Common myeloid progenitor, CD34-positive (primary cell): ENCODE data around the gene ANKRD63.

ENCODE experiments used
- CTCF ChIA-PET: fragments of 350-600 bp; sonication (Branson Sonifier 250); formaldehyde crosslinking; loops from one replicate; lab custom pipeline; 2021; ENCODE audit warnings: antibody characterized with exemption; lab: Charles Lee
- POLR2A ChIA-PET: fragments of 350-600 bp; sonication (Branson Sonifier 250); formaldehyde crosslinking; loops from one replicate; lab custom pipeline; 2021; ENCODE audit warnings: antibody characterized with exemption; lab: Charles Lee
- DNase-seq, 3 donors: peaks; one replicate each; pipeline versions ENCODE4 v3.0.0 to v3.0.0-alpha.2; 2013
- H3K27ac ChIP-seq, 2 experiments: 1 replicate in 1 of 2; 2 replicates in 1 of 2; pipeline ENCODE4 v1.7.0; 2013; ENCODE audit warnings: inconsistent platforms in 2 of 2, low read length in 2 of 2, mild to moderate bottlenecking in 2 of 2, low read depth in 1 of 2, moderate library complexity in 1 of 2; ENCODE audit not compliant: severe bottlenecking in 2 of 2, insufficient read depth in 1 of 2, poor library complexity in 1 of 2
- H3K27me3 ChIP-seq, 5 experiments: replicated peaks in 2 of 5; 1 replicate in 3 of 5; 2 replicates in 2 of 5; pipeline versions ENCODE4 v1.6.1 to v1.7.0; 2013; ENCODE audit warnings: low read length in 4 of 5, mild to moderate bottlenecking in 2 of 5, moderate library complexity in 2 of 5, inconsistent platforms in 1 of 5; ENCODE audit not compliant: insufficient read depth in 5 of 5, control insufficient read depth in 4 of 5
- H3K36me3 ChIP-seq, 4 experiments: 1 replicate in 2 of 4; 2 replicates in 2 of 4; pipeline versions ENCODE4 v1.6.1 to v1.7.0; 2013; ENCODE audit warnings: low read length in 3 of 4, control low read depth in 1 of 4, mild to moderate bottlenecking in 1 of 4; ENCODE audit not compliant: control insufficient read depth in 4 of 4, insufficient read depth in 4 of 4
- H3K4me1 ChIP-seq, 4 experiments: 1 replicate in 3 of 4; 2 replicates in 1 of 4; pipeline versions ENCODE4 v1.6.1 to v1.7.1; 2013; ENCODE audit warnings: low read length in 3 of 4, mild to moderate bottlenecking in 3 of 4, control low read depth in 1 of 4, inconsistent platforms in 1 of 4, moderate library complexity in 1 of 4; ENCODE audit not compliant: control insufficient read depth in 4 of 4, insufficient read depth in 4 of 4; ENCODE audit errors: control extremely low read depth in 1 of 4
- H3K4me3 ChIP-seq, 7 experiments: 1 replicate in 4 of 7; 2 replicates in 3 of 7; pipeline versions ENCODE4 v1.5.1 to v1.7.0; 2013; ENCODE audit warnings: mild to moderate bottlenecking in 7 of 7, low read length in 6 of 7, moderate library complexity in 6 of 7, inconsistent platforms in 2 of 7, low read depth in 2 of 7, control low read depth in 1 of 7; ENCODE audit not compliant: insufficient read depth in 4 of 7, control insufficient read depth in 1 of 7; ENCODE audit errors: extremely low read depth in 1 of 7
- H3K9me3 ChIP-seq, 5 experiments: 1 replicate in 4 of 5; 2 replicates in 1 of 5; pipeline versions ENCODE4 v1.6.1 to v1.7.1; 2013; ENCODE audit warnings: low read length in 4 of 5, mild to moderate bottlenecking in 2 of 5, inconsistent platforms in 1 of 5, low read depth in 1 of 5, moderate library complexity in 1 of 5; ENCODE audit not compliant: control insufficient read depth in 4 of 5, insufficient read depth in 2 of 5; ENCODE audit errors: control extremely low read depth in 1 of 5
- WGBS: methylation state at CpG from one replicate; pipeline ENCODE4 v1.1.5; 2013; ENCODE audit not compliant: insufficient coverage; 5-methylcytosine and 5-hydroxymethylcytosine counted together

ANKRD63 gene

DNA sequence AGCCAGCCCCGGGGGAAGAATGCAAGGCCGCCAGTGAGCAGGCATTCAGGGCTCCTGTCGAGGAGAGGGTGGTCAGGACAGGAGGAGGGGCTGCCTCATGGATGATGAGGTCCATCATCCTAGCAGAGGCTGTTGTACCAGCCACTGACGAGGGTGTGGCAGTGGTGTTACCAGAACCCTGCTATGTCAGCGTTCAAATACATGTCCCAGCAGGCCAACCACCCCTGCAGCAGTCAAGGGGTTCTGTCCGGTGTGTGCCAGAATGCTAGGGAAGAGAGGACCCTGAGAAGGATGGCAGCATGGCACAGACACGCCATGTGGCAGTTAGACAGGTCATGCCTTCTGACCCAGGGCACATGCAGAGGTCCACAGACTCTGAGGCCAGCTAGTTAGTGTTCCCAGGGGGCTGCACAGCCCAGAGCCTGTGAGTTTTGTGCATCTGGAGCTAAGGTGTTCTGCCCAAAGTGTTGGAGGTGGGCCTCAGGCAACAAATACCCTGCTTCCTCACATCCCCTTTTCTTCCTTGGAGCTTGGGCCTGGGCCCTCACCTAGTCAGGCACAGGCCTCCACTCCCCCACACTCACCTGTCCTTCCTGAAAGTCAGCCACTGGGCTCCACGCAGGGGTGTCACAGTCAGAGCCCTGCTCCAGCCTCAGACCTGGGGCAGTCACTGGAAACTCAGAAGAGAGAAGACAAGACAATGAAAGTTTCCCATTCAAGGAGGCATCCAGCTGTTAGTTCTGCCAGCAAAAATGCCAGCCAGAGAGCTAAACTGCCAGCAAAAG is 36.2 kb downstream of the ANKRD63 start:
- 100% methylated on average over 8 of the region's 8 CpGs for WGBS
- no peak for DNase-seq
- no peaks in the 10 kb centered on the region for H3K36me3 ChIP-seq
- H3K4me3 ChIP-seq, result no peak overlapping the region
- no peak overlapping the region for H3K27ac ChIP-seq
- peaks cover 0 to 11% (median 3%) of the 10 kb centered on the region in 5 experiments for H3K27me3 ChIP-seq
- POLR2A ChIA-PET, result no interaction called here
- CTCF ChIA-PET, result interaction anchor here (1.2 to 5.5 kb wide), 4 partner anchors 7 to 28 kb away, joined by 5 to 50 read pairs (median 7); partner anchors contain the start of gene PAK6
- H3K4me1 ChIP-seq, result peaks cover 0 to 8% (median 0%) of the 10 kb centered on the region in 4 experiments
- no peaks in the 10 kb centered on the region for H3K9me3 ChIP-seq

- Histone ChIP-seq H3K4me1 (peaks cover 0 to 8% (median 0%) of the 10 kb centered on the region in 4 experiments), H3K9me3 (no peaks in the 10 kb centered on the region), H3K27me3 (peaks cover 0 to 3% (median 2%) of the 10 kb centered on the region in 5 experiments), H3K27ac (no peak overlapping the region), H3K36me3 (no peaks in the 10 kb centered on the region), H3K4me3 (no peak overlapping the region)
- CTCF ChIA-PET, result interaction anchor here (1.1 to 5.5 kb wide), 7 partner anchors 8 to 29 kb away, joined by 3 to 50 read pairs (median 4); no protein-coding TSS in a partner anchor
- DNase-seq, result no peak
- POLR2A ChIA-PET, result no interaction called here
- 88% methylated on average over 8 of the region's 9 CpGs for WGBS
Measured at GRCh38 chr15:40245666-40246450, 37.0 kb downstream of the ANKRD63 start.

DNA sequence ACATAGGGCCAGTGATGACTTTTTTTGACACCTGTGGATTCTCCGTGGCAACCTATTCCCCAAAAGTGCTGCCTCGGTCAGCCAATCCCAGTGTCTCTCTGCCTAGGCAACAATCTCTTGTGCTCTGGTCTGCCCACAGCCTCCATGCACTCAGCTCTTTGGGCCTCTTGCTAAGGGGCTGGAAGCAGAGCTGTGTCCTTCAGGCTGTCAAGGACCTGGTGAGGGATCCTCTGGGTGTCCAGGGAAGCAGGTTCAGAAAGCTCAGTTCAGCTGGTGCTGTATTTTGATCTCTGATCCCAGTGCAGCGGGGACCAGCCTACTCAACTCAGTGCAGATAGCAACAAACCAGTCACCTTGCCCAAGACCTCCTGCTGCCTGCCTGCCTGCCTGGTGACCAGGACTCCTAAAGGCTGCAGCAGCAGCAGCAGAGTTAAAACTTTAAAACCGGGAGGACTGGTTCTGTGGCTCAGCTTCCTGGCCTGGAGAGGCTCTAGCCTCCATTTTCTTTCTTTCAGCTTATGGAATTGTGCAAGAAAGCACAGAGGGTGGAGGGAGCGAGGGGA is 37.8 kb downstream of the ANKRD63 start:
- Histone ChIP-seq H3K36me3 (no peaks in the 10 kb centered on the region), H3K9me3 (no peaks in the 10 kb centered on the region), H3K4me1 (peaks cover 0 to 7% (median 0%) of the 10 kb centered on the region in 4 experiments), H3K27me3 (peaks cover 0 to 3% (median 0%) of the 10 kb centered on the region in 5 experiments), H3K4me3 (no peak overlapping the region), H3K27ac (no peak overlapping the region)
- CTCF ChIA-PET, result interaction anchor here (0.8 to 1.6 kb wide), 6 partner anchors 9 to 102 kb away, joined by 3 to 6 read pairs (median 4); no protein-coding TSS in a partner anchor
- no peak for DNase-seq
- POLR2A ChIA-PET, result no interaction called here
- WGBS, result 96% methylated on average over 4 of the region's 5 CpGs

- H3K36me3 ChIP-seq, result no peaks in the 10 kb centered on the region
- WGBS, result 87% methylated on average over 7 of the region's 9 CpGs
- H3K4me3 ChIP-seq, result no peak overlapping the region
- DNase-seq, result peak in 1 of 3 donors; percentile 13
- ChIA-PET POLR2A (no interaction called here), CTCF (interaction anchor here (0.9 to 1.5 kb wide), 5 partner anchors 13 to 24 kb away, joined by 3 to 7 read pairs (median 3); no protein-coding TSS in a partner anchor)
- no peak overlapping the region for H3K27ac ChIP-seq
- peaks cover 0 to 13% (median 2%) of the 10 kb centered on the region in 5 experiments for H3K27me3 ChIP-seq
- H3K4me1 ChIP-seq, result peaks cover 0 to 13% (median 11%) of the 10 kb centered on the region in 4 experiments
- no peaks in the 10 kb centered on the region for H3K9me3 ChIP-seq
Measured at GRCh38 chr15:40243126-40243810, 39.6 kb downstream of the ANKRD63 start.

DNA sequence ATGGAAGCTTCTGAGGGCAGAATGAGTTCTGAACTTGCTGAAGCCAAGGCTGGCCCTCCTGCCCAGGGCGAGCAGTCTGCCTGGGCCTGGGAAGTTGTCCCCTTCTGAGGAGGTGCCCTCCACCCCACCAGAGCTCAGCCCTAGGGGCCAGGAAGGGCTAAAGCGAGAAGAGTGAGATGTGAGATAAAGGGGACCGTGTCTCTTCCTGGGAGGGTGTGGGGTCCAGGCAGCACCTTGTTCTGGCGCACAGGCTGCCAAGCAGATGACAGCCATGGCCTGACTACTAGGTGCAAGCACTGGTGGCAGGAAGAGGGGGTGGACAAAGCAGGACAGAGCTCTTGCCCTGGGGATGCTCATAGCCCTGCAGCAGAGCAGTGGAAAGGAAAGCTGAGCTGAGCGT is 40.3 kb downstream of the ANKRD63 start:
- peaks cover 0 to 15% (median 2%) of the 10 kb centered on the region in 5 experiments for H3K27me3 ChIP-seq
- no peak overlapping the region for H3K27ac ChIP-seq
- no peaks in the 10 kb centered on the region for H3K9me3 ChIP-seq
- ChIA-PET POLR2A (interaction anchor here (0.5 kb wide), 1 partner anchor 84 kb away, joined by 4 read pairs; no protein-coding TSS in a partner anchor), CTCF (interaction anchor here (0.6 to 1.5 kb wide), 6 partner anchors 8 to 62 kb away, joined by 3 to 7 read pairs (median 4); no protein-coding TSS in a partner anchor)
- peaks cover 0 to 13% (median 11%) of the 10 kb centered on the region in 4 experiments for H3K4me1 ChIP-seq
- 90% methylated on average over 4 of the region's 5 CpGs for WGBS
- no peak for DNase-seq
- H3K36me3 ChIP-seq, result no peaks in the 10 kb centered on the region
- no peak overlapping the region for H3K4me3 ChIP-seq

DNA sequence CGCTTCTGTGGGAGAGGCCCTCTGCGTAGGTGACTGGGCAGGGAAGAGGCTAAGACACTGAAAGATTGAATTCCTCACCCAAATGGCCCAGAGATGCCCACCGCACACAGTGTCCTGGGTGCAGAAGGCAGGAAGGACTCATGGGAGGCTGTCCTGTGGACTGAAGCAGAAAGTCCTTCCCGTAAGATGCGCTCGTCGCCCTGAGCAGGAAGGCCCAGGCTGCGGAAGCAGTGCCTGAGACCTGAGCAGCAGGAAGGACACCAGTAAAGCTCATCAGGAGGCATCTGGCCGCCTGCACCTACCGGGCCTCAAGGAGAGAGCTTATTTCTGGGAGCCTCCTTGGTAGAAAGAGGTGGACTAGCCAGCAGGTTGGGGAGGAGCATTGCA is 40.7 kb downstream of the ANKRD63 start:
- Histone ChIP-seq H3K4me3 (no peak overlapping the region), H3K9me3 (no peaks in the 10 kb centered on the region), H3K27ac (no peak overlapping the region), H3K36me3 (no peaks in the 10 kb centered on the region), H3K27me3 (peaks cover 0 to 15% (median 2%) of the 10 kb centered on the region in 5 experiments), H3K4me1 (peaks cover 0 to 13% (median 11%) of the 10 kb centered on the region in 4 experiments)
- DNase-seq, result no peak
- 97% methylated on average over 10 of the region's 10 CpGs for WGBS
- CTCF ChIA-PET, result interaction anchor here (0.6 to 4.7 kb wide), 6 partner anchors 9 to 63 kb away, joined by 3 to 23 read pairs (median 6); no protein-coding TSS in a partner anchor
- POLR2A ChIA-PET, result interaction anchor here (0.5 kb wide), 1 partner anchor 84 kb away, joined by 4 read pairs; no protein-coding TSS in a partner anchor
